Midbrain (tissue), 1 donor: ENCODE results near the gene SNAP23.

Experiments used
- DNase-seq: peaks from one replicate; lab custom pipeline; 2025; lab: John Stamatoyannopoulos, UW

Gene SNAP23

GRCh38 chr15:42558739-42559138, 63.3 kb downstream of the SNAP23 start:
- no peak for DNase-seq

GRCh38 chr15:42575188-42576039, 80.0 kb downstream of the SNAP23 start, which contains the start of gene STARD9:
Gene STARD9, plus strand, starts transcription at chr15:42575606. Its CDS starts 110 bp downstream, at chr15:42575716.
- DNase-seq: peak; percentile 99

DNA sequence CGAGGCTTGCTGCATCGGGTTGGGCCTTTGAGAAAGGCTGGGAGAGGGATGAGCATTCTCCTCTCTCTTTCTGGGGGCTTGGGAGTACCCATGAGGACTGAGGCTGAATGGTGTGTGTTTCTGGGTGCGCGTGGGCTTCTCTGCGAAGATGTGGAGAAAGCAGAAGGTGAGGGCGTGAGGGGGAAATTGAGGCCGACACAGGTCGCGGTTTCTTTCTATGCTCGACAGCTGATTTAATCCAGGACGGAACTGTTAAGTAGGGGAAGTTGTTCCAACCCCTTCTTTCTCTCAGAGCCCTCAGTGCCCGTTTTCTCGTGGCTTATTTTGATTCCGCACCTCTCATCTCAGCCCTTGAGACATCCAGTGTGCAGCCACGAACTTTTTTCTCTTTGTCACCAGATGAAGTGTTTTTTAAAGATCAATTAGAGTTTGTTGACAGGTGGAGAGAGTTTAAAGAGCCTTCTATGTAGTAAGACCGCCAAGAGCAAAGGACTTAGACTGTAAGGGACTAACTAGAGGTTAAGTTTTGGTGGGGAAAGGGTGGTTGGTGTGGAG, 80.7 kb downstream of the SNAP23 start:
- no peak for DNase-seq

DNA sequence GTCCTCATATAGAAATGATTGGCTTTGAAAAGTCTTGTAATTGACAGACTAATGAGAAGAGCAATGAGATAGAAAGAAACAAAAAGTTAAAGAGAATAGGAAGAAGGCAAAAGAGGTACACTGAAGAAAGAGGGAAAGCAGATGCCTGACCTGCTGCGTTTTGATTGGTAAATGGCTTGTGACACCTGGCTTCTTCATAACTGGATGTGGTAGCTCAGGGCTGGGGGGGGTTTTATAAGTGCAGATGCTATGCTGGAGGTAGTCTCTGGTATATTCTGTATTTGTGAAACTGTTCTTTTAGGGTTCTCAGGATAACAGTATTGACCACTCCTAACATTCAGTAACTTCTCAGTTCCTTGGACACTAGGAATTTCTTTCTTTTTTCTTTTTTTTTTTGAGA, 81.3 kb downstream of the SNAP23 start:
- DNase-seq: no peak

DNA sequence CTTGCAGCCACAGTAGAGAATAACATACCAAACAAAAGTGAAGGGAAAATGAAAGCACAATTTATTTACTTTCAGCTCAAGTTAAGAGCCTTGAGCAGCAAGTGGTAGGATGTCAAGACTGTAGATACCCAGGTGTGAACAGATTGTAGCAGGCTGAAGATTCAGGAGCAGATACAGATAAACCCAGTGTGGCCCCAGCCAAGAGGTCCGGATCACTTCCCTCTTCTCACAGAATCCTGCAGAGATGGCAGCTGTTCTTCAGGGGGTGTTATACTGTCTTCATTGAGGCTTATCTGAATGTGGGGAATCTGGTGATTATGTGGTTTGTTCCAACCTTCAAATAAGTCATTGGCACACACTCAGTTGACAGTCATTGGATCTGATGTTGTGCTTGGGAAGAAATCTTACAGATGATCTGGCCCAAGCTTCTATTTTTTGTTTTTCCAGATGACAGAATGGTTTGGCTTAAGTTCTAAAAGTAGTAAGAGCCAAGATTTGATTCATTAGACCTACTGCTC, 82.1 kb downstream of the SNAP23 start:
- no peak for DNase-seq

DNA sequence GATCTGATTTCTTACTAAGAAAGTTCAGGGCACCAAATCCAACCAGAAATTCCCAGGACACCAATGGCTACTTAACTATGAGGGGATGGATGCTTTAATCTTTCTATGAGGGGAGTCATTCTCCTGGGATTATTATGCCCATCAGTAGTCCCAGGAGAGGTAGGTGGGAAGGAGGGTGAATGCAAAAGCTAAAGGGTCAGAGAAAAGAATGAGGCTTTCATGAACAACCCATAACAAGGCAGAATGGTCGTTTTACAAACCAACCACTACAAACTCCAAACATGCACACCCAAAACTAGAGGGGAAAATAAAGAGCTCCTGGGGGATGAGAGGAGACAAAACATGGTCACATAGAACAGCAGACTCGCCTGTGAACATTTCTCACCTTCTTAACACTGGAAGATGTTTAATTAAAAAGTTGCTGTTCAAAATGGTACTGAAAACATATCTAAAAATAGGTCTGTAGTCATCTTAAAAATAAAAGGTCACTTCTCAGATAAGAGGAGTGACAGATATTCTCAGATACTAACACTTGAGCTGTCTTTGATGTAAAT, 83.6 kb downstream of the SNAP23 start:
- DNase-seq: no peak

GRCh38 chr15:42581272-42581730, 85.9 kb downstream of the SNAP23 start:
- DNase-seq: peak; percentile 87
